ENCODE results near the gene SCGB3A2. TPM values are rescaled to one million over a fixed set of nuclear protein-coding genes. Genes with fewer than 3 reads are reported as not detected.

Gene SCGB3A2
- total and polyA plus RNA-seq, 2 donors (not counting 3 experiments of a cell fraction or from before 2014, with no cell fraction given) = not detected

DNA sequence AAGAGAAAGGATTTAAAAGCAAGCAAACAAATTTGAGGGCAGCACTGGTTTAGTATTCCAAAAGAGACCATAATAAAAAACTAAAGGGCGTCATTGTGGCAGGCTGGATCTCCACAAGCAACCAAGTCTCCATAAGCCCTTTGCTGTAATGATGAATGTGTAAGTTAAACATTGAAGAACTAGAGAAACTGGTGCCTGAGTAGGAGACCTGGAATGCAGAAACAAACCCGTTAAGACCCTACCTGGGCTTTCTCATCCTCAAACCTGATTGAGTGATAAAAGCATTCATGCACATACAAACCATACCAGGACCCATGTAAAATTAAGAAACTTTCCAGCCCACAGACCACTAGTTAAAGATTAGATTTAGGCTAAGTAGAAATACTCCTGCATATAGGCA is 1.9 kb upstream of the SCGB3A2 start:
- Histone ChIP-seq H3K4me3 (replicated peaks in 1 of 3; ENCODE audit: insufficient read depth in 1 of 3, low read depth in 1 of 3, low read length in 3 of 3) (no peak overlapping the region), H3K4me2 (ENCODE audit: insufficient read depth, low read length) (no peak overlapping the region), H3K36me3 (ENCODE audit: control insufficient read depth in 2 of 2, extremely low read depth in 1 of 2, insufficient read depth in 2 of 2, low read length in 2 of 2) (no peaks in the 10 kb centered on the region), H3K27me3 (ENCODE audit: control insufficient read depth in 2 of 2, insufficient read depth in 2 of 2, low read length in 2 of 2) (peaks cover 4 to 8% of the 10 kb centered on the region in 2 experiments), H2AFZ (ENCODE audit: low read depth, low read length) (no peak overlapping the region), H3K27ac (ENCODE audit: insufficient read depth, low read depth, low read length) (no peak overlapping the region), H3K9ac (replicated peaks; ENCODE audit: extremely low read depth, insufficient read depth, low read length) (no peak overlapping the region), H4K20me1 (replicated peaks; ENCODE audit: control insufficient read depth, extremely low read depth, insufficient read depth, low read length) (no peaks in the 10 kb centered on the region), H3K4me1 (ENCODE audit: control insufficient read depth, extremely low read depth, insufficient read depth, low read length) (no peaks in the 10 kb centered on the region), H3K9me3 (replicated peaks; ENCODE audit: control insufficient read depth, insufficient read depth, low read length) (no peaks in the 10 kb centered on the region), H3K9me1 (replicated peaks; ENCODE audit: control insufficient read depth, extremely low read depth, insufficient read depth, low read length) (no peaks in the 10 kb centered on the region), H3K79me2 (ENCODE audit: control insufficient read depth, insufficient read depth, low read length) (no peaks in the 10 kb centered on the region)
- ChIA-PET POLR2A (no interaction called here), CTCF (interaction anchor here (1.0 kb wide), 1 partner anchor 11 kb away, joined by 4 read pairs; no protein-coding TSS in a partner anchor)
- intact Hi-C loops (cut with micrococcal nuclease) = no loop called here
- BruUV-seq (replicated peaks) = no TSS peak
- TF ChIP-seq JUN (IDR thresholded peaks at IDR 0.05; ENCODE audit: borderline replicate concordance, insufficient read depth, insufficient read length, low read depth) (no peak), FOS (IDR thresholded peaks at IDR 0.05; ENCODE audit: borderline replicate concordance, insufficient read depth, low read length) (no peak), POLR2AphosphoS5 (IDR thresholded peaks at IDR 0.05; ENCODE audit: insufficient read depth, low read depth, low read length) (no peak), POLR2A (IDR thresholded peaks at IDR 0.05; ENCODE audit: low read depth, low read length) (no peak), EZH2 (IDR thresholded peaks at IDR 0.05; ENCODE audit: borderline replicate concordance, low read depth, low read length, severe bottlenecking) (no peak)
- TF ChIP-seq, protein P1, sequence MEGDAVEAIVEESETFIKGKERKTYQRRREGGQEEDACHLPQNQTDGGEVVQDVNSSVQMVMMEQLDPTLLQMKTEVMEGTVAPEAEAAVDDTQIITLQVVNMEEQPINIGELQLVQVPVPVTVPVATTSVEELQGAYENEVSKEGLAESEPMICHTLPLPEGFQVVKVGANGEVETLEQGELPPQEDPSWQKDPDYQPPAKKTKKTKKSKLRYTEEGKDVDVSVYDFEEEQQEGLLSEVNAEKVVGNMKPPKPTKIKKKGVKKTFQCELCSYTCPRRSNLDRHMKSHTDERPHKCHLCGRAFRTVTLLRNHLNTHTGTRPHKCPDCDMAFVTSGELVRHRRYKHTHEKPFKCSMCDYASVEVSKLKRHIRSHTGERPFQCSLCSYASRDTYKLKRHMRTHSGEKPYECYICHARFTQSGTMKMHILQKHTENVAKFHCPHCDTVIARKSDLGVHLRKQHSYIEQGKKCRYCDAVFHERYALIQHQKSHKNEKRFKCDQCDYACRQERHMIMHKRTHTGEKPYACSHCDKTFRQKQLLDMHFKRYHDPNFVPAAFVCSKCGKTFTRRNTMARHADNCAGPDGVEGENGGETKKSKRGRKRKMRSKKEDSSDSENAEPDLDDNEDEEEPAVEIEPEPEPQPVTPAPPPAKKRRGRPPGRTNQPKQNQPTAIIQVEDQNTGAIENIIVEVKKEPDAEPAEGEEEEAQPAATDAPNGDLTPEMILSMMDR (IDR thresholded peaks at IDR 0.05; ENCODE audit: extremely low read depth in 1 of 2, insufficient read depth in 1 of 2, low read depth in 1 of 2, low read length in 2 of 2) = no peak
- TF ChIP-seq, protein P2, sequence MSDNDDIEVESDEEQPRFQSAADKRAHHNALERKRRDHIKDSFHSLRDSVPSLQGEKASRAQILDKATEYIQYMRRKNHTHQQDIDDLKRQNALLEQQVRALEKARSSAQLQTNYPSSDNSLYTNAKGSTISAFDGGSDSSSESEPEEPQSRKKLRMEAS (IDR thresholded peaks at IDR 0.05; ENCODE audit: insufficient read depth, insufficient read length) = no peak
- dilution Hi-C loops (cut with MboI; ENCODE audit: extremely low pct_ligation_motif_present, low sequenced_read_pairs) = no loop called here
- FAIRE-seq (no peak), DNase-seq (ENCODE audit: low read depth, low spot score) (no peak)
